GM21360 (cell line): Measurements from ENCODE around the gene VANGL1.
"Not testable (repeated sequence)": the region's sequence is repeated elsewhere in the genome, so short reads cannot be mapped to it uniquely, and the experiment has no call there.

ENCODE experiments used
- ATAC-seq: cut with Tn5 transposase; IDR thresholded peaks from one replicate; pipeline ENCODE4 v1.9.1; 2021; ENCODE audit warnings: mild to moderate bottlenecking, moderate library complexity; ENCODE audit not compliant: unreplicated experiment

VANGL1 gene

DNA sequence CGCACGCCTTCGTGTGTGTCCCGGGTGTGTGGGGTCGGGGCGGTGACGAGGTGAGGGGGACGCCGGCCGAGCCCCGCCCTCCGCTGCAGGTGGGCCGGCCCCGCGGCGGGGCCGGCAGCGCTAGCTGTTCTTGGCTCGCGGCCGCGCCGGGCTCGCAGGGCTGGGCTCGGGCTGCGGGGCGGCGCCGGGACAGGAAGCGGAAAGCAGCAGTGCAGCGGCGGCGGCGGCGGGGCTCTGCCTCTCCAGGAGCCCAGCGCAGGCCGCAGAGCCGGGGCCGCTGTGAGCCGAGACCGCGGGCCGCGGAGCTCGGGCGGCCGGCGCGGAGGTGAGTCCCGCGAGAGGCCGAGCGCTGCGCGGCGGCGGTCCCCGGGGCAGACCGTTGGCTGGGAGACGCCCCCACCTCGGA, at the start of gene VANGL1:
Gene VANGL1 (plus strand): TSS at position 209 of the 406 bp plus-strand sequence. CDS start 9,444 bp downstream, outside the sequence.
- ATAC-seq, result peak; percentile 62

DNA sequence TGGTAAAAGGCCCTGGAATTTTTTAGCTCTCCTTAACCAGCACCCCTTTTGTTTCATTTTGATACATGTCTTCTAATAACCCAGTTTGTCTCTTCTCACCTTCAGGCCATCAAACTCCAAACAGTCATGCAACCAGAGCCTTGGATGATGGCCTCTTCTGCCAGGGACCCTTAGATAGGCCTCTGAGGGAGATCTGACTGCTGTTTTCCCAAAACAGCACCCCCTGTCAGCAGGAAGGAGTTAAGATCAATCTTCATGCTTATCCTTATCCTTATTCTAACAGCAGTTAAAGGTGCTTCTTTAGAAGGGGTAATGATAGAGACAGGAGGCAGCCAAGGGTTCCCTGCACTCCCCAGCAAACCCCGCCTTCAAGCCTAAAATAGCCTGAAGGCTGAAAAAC, 49.5 kb upstream of the VANGL1 start:
- no peak for ATAC-seq

DNA sequence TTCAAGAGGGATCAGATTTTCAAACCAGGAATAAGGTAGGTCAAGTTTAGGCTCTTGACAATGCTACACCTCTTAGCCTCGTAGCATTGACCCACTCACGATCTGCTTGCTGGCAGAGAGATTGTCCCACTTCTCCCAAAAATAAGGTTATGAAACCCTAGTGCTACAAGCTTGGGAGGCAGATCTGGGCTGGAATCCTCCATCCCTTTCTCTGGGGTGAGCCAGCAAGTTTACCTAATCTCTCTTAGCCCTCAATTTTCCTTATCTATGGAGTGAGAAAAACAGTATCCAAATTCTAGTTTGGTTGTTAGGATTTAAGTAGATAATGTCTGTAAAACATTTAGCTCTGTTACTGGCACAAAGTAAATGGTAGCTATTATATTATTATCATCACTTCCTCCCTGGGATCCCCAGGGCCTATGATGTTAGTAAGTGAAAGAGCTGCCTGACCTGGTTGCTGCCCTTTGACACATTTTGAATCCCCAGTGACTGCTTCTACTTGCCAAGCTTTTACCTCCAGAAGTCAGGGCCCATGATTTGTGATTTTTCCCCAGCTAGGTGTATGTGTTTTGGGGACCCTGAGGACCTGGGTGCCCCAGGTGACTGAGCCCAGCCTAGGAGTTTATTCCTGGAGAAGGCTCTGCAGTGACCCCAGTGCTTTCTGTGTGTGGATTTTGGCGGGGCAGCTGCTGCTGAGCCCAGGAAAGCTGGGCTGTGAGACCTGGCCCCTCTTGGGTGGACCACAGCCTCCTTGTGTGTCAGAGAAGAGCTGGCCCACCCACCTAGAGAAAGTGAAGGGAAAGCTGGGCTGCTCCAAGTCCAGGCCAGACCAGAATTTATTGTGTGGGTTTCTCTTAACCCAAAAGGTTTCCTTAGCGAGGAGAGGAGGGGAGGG, 48.2 kb upstream of the VANGL1 start:
- ATAC-seq, result no peak

DNA sequence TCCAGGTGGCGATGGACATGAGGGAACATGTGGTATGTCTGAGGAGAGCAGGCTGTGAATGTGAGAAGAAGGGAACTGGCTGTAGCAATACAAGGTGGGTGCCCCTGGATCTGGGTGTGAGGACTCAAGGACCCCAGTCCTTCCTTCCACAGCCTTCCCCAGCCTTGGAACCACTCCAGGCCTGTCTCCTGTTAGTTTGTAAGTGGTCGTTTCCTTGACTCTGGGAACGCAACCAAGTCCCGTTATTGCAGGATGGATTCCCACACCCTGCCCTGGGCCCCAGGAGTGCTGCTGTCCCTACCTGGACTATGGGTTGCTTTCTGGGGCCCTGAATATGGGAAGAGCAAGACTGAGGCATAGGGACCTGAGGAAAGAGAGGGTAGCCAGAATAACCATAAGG, 47.2 kb upstream of the VANGL1 start:
- ATAC-seq, result no peak

DNA sequence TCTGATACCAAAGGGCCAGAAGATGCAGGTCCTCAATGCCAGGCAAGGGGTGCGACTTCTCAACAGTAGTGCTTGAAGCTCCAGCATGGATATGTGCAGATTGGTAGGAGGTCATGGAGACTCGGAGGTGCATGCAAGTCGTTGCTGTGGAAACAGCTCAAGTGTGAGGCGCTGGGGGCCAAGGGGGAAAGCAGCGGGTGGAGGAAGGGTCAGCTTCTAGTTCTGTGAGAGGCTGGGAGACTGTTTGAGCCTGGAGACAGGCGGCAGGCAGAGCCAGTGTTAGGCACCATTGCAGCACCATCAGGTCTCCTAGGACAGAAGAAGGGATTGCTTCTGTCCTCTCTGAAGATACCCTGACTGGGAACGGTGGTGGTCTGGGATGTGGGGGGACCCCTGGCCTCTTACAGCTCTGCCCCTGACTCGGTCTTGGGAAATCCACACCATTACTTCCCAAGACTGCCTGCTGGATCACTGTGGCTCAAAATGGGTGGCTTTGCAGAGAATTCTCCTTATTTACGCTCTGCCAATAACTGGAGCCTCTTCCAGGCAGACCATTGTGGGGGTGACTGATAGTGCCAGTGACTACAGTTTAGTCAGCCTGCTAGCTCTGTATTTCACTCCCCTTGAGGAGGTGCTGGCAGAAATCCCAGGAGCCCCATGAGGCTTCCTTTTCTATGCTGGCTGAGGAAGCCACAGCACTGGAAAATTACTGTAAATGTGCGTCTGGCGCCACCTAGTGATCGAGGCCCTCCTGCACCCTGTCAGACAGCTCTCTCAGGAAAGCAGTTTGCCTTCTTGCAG, 46.3 kb upstream of the VANGL1 start:
- ATAC-seq, result no peak

DNA sequence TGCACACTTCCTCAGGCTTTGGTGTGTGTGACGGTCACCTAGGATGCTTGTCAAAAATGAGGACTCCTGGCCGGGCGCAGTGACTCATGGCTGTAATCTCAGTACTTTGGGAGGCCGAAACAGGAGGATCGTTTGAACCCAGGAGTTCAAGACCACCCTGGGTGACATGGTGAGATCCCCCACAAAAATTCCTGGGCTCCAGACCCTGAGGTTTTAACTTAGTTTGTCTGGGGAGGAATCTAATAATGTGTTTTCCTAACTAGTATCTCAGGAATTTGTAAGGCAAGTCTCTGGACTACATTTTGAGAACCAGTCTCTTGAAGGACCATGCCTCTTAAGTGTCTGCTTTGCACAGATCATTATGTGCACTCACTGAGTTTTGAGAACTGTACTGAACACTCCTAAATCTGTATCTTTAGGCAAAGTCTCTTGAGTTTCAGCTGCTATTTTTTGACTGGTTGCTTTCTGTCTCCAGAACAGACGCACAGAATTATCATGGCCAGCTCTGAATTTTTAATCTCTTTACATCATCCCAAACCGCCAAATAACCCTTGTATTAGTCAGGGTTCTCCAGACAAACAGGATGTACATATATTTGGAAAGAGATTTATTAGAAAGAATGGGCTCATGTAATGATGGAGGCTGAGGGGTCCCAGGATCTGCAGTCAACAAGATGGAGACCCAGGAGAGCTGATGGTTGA, 45.5 kb upstream of the VANGL1 start:
- no peak for ATAC-seq

DNA sequence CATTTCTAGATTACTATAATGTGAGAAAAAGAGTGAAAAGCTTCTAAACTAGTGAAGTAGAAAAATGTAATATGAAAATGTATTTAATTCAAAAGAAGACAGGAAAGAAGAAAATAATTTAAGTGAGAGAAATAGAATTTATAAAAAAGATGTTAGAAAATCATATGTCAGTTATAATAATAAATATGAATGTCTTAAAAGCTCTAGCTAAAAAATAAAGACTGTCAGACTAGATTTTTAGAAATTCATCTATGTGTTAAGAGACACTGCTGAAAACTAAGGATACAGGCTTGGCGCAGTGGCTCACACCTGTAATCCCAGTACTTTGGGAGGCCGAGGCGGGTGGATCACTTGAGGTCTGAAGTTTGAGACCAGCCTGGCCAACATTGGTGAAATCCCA, 37.3 kb upstream of the VANGL1 start:
- no peak for ATAC-seq

DNA sequence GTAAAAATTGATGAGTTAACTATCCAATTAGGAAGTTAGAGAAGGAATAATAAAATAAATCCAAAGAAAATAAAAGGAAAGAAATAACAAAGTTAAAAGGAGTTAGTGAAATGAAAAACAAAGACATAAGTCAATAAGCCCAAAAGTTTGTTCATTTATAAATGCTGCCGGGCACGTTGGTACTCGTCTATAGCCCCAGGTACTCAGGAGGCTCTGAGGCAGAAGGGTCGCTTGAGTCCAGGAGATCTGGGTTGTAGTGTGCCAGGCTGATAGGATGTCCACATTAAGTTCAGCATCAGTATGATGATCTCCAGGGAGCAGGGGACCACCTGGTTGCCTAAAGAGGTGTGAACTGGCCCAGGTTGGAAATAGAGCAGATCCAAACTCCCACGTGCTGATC, 35.5 kb upstream of the VANGL1 start:
- no peak for ATAC-seq

DNA sequence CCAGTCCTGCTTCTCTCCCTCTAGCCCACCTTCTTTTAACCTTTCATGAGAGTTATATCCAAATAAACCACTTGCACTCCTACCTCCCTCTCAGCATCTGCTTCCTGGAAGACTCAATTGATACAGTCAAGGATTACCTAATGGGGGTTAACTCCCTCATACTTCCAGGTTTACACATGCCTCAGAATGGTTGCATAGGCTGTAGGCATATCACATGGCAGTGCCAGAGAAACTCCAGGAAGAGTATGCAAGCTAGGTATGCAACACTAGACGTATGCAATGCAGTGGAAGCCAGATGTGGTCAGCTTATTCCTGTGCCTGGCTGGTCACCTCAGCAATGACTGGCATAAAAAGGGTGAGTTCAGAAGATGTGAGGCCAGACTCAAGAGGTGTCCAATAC, 32.7 kb upstream of the VANGL1 start:
- no peak for ATAC-seq

DNA sequence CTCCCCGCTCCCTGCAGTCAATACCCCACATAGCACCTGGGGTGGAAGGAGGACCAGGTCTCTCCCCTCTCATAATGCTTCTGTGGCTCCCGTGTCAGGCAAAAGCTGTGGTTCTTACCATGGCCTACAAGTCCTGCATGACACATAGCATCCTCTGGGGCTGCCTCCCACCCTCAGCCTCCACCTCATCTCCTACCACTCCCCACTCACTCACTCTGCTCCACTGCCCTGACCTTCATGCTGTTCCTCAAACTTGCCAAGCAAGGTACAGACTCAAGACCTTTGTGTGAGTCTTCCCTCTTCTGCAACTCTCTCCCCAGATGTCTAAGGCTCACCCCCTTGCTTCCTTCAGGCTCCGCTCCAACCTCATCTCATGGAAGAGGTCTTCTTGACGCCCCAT, 28.0 kb upstream of the VANGL1 start:
- no peak for ATAC-seq

DNA sequence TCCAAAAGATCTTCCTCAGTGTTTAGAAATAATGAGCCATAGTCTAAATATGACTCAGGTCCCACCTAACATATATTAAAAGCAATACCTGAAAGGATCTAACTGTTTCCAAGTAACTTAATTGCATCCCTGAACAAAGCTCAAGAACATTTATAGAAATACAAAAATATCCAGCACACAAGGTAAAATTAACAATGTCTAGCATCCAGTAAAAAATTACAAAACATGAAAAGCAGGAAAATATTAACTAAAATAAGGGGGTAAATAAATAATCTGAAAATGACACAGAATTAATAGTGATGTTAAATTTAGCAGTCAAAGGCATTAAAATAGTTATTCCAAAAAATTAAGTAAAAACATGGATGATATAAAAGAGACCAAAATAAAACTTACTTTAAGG, 21.3 kb upstream of the VANGL1 start:
- no peak for ATAC-seq

DNA sequence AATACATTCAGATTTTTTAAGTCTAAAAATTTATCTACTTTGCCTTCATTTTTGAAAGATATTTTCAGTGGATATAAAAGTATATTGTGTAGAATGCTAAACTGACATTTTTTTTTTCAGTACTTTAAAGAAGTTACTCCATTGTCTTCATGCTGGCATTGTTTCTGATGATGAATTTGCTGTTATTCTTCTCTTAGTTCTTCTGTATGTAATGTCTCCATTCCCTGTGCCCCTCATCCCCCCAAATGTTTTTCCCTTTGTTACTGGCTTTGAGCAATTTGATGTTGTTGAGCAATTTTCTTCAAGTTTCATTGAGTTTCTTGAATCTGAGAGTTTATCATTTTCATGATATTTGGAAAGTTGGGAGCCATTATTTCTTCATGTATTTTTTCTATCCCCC, 20.8 kb upstream of the VANGL1 start:
- ATAC-seq, result no peak

DNA sequence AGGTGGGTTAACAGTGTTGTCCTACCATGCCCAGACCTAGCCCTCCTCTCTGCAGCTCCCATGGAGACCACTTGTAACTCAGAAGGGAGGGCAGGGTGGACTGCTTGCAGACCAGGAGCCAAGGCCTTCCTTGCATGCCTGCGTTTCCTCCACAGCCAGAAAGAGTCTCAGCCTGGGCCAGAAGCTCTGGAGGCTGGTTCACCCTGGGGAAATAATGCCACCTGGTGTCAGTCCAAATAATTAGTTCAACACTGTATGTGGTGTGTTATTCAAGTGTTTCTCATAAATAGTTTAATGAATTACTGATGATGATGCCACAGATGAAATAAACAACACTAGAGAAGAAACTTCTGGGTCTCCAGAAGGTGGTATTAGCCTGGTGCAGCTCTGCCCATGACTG, 16.9 kb upstream of the VANGL1 start:
- no peak for ATAC-seq

DNA sequence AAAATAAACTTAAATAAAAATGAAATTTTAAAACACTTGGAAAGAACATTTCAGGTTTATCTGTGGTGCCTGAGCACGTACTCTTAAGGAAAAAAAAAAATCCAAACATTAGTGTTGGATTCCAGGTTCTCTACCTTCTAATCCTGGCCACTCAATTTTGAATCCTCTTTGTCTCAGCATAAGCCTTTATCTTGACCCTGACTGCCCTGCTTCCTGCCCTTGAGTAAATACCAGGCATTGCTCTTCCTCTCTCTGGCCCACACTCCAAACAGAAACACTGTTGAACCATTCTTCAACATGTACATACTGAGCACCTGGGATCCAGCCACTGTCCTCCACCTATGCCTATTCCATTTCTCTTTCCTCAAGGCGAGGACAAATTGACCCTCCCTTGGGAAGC, 11.4 kb upstream of the VANGL1 start:
- no peak for ATAC-seq

DNA sequence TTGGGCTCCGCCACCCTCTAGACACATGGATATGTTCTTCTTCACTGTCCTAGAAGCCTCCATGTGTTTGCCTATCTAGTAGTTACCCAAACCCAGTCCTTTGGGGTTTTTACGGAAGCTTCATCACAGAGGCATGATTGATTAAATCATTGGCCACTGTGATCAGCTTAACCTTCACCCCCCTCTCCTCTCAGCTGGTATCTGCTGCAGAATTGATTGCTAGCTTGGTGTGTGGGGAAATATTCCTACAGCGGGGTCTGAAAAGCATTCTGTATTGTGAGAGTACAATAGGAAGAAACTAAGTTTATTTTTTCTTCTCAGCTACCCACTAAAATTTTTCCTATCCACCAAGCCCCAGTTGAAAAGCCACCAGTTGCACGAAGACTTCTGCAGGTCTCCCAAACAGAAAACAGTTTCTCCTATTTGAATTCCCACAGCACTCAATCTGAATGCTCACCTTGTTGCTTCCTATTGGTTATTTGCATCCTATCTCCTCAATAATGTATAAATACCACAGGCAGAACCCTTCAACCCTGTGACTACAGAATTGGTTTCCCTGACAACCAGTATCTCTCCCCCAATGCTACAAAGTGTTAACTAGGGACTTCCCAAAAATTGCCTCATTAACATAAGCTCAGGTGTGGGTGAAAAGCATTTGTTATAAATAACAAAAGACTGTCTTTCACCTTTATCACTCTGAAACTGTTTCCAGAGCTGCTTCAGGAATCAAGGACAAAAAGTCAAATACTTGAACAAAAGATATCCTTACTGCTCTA, 9.3 kb upstream of the VANGL1 start:
- ATAC-seq, result no peak

DNA sequence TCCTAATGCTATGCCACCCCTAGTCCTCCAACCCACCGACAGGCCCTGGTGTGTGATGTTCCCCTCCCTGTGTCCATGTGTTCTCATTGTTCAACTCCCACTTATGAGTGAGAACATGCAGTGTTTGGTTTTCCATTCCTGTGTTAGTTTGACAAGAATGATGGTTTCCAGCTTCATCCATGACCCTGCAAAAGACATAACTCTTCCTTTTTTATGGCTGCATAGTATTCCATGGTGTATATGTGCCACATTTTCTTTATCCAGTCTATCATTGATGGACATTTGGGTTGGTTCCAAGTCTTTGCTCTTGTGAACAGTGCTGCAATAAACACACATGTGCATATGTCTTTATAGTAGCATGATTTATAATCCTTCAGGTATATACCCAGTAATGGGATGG, 8.2 kb upstream of the VANGL1 start:
- ATAC-seq, result not testable (repeated sequence)

DNA sequence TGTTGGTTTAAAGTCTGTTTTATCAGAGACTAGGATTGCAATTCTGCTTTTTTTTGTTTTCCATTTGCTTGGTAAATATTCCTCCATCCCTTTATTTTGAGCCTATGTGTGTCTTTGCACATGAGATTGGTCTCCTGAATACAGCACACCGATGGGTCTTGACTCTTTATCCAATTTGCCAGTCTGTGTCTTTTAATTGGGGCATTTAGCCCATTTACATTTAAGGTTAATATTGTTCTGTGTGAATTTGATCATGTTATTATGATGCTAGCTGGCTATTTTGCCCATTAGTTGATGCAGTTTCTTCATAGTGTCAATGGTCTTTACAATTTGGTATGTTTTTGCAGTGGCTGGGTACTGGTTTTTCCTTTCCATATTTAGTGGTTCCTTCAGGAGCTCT, 4.5 kb upstream of the VANGL1 start:
- ATAC-seq, result not testable (repeated sequence)

DNA sequence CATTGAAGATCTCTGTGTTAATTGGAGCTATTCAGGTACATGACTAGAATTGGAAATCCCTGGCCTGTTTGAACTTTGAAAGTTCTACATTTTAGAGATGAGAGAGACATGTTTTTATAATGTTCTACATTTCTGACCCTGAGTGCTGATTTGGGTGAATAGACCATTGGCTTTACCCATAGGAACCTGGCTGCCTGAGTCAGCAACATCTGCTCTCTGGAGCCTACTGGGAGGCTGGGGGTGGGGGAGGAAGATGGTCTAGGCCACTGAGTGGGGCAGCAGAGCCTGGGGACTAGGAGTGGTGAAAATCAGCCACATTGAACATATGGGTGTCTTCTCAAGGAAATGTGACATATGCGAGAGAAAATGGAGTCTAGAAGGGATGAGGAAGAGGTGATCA, 1.4 kb upstream of the VANGL1 start:
- no peak for ATAC-seq

DNA sequence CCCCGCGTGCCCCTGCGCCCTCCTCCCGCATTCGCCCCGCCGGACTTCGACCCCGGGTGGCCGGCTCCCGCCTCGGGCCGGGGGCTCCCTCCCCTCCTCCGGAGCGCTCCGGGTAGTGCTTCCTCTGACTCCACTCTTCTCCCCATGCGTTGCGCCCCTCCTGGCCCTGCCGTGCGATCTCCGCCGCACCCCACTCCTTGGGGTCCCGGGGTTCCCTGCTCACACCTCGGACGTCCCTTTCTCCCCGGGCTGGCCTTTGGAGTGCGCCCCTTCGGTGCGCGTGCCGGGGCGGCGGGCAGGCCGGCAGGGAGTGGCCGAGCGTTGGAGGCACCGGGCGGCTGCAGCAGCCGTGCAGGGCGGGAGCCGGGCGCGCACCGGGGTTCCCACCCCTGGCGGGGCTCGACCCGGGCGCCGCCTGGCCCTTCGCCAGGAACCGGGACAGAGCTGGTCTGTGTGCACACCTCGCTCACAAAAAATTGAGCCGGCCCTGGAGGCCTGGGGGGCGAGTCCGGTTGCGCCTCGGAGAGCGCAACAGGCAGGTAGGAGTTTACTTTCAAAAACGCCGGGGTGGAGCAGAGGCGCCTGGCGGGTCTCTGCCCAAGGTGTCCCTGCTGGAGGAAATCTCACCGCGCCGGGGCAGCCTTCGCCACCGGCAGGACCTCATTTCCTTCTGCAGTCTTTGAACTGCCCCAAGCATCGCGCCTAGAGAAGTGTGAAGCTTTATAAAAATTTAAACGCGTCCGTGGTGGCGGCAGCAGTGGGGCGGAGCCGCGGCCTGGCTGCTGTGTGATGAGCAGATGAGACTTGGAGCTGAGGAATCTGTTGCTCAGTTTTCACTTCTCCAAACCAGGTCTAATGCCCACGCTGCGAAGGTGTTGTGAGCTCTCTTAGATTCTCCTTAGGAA, 650 bp downstream of the VANGL1 start:
- peak; percentile 65 for ATAC-seq

DNA sequence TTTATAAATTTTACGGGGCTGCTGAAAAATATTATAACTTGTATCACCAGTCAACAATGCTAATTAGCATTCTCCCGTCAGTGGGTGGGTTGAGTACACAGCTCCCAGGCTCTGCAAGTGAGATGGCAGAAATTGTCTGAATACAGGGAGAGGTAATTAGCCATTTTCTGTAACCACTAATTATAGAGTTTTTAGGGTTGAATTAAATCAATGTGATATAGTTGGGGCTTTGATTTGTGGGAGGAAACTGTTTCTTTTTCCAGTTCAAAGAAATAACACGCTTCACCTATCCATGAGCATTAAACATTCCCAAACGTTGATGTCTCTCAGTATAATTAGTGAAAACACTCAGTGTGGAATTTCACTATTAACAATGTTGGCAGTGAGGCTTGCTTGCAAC, 1.5 kb downstream of the VANGL1 start:
- no peak for ATAC-seq
